ENCODE data around the gene CPNE2.
"Not testable (repeated sequence)": the region's sequence is repeated elsewhere in the genome, so short reads cannot be mapped to it uniquely, and the experiment has no call there.

CPNE2 gene

DNA sequence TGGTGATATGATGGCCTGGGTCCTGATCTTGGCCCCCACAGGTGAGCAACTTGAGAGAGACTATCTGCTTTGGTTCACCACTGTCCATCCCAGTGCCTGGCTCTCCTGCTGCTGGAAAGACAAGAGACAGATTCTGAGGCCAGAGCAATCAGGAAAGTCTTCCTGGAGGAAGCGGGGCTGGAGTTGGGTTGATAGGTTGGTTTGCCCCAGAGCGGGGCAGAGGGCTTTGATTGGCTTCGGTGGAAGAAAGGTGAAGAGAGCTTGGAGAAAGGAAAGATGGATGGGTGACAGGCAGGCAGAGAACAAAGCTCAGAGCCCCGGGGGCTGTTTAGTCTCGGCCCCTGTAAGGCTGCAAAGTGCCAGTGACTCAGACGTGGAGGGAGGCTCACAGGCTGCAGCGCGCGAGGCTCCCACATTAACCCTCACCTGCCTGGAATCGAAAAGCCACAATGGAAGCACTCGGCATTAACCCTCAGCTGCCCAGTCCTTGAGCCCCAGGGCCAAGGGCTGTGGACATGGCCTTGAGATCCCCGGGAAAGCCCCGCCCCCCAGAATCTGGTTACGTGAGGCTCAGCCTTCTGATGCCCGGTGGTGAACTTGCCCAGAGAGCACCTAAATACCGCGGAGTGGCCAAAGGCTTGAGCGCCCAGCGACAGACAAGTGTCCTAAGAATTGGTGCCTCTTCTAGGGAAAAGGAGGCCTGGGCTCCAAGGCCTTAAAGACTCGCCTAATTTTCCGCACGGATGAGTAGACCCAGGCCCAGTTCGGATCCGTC lies 996 bp upstream of the CPNE2 start:
- Histone ChIP-seq H3K36me3 (ENCODE audit: insufficient read depth, low read length) (no peaks in the 10 kb centered on the region), H3K4me3 (ENCODE audit: low read length) (peak overlapping the region; percentile 86), H3K4me1 (ENCODE audit: control insufficient read depth, insufficient read depth, low read length) (peaks cover 16% of the 10 kb centered on the region)

DNA sequence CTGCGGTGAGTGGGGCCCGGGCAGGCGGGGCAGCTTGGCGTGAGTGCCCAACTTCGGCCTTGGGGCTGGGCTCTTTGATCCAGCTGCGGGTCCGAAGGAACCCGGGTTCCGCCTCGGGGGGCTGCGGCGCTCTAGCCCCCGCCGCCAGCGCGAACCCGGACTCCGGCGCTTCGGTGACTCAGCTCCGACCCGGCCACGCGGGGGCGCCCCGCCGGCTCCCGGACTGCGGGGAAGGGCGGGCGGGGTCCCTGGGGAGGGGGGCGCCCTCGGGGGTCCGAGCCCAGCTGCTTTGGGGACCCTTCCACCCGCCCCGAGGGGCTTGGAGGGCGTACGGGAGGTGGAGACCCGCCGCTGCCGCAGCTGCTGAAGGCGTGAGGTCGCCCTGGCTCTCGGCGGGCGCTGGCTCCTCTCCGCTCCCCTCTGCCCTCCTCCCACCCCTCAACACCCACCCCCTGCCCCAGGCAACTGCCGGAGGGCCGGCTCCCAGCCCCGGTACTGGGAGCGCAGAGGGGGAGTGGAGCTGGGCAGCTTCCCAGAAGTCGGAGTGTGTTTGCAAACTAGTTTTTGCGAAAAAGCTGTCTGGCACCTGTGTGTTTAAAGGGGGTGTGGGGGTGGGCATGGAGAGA lies 516 bp downstream of the CPNE2 start:
- Histone ChIP-seq H3K9me3 (replicated peaks; ENCODE audit: low read length) (no peaks in the 10 kb centered on the region), H3K4me2 (ENCODE audit: low read length) (peak overlapping the region; percentile 85), H3K4me1 (ENCODE audit: control insufficient read depth, insufficient read depth, low read length) (peaks cover 16% of the 10 kb centered on the region), H3K36me3 (ENCODE audit: insufficient read depth, low read length) (no peaks in the 10 kb centered on the region), H3K27me3 (ENCODE audit: control insufficient read depth, insufficient read depth, low read length) (peaks cover 5% of the 10 kb centered on the region), H3K4me3 (ENCODE audit: low read length) (peak overlapping the region; percentile 86), H3K9ac (ENCODE audit: low read depth, low read length) (peak overlapping the region; percentile 83)

More for the DNA sequence above, 996 bp upstream of the CPNE2 start:
- H3K27me3 ChIP-seq (ENCODE audit: control insufficient read depth, insufficient read depth, low read length), result peaks cover 5% of the 10 kb centered on the region
- H3K4me2 ChIP-seq (ENCODE audit: low read length), result peak overlapping the region; percentile 85
- no peaks in the 10 kb centered on the region for H3K9me3 ChIP-seq (replicated peaks; ENCODE audit: low read length)
- peak overlapping the region; percentile 83 for H3K9ac ChIP-seq (ENCODE audit: low read depth, low read length)

DNA sequence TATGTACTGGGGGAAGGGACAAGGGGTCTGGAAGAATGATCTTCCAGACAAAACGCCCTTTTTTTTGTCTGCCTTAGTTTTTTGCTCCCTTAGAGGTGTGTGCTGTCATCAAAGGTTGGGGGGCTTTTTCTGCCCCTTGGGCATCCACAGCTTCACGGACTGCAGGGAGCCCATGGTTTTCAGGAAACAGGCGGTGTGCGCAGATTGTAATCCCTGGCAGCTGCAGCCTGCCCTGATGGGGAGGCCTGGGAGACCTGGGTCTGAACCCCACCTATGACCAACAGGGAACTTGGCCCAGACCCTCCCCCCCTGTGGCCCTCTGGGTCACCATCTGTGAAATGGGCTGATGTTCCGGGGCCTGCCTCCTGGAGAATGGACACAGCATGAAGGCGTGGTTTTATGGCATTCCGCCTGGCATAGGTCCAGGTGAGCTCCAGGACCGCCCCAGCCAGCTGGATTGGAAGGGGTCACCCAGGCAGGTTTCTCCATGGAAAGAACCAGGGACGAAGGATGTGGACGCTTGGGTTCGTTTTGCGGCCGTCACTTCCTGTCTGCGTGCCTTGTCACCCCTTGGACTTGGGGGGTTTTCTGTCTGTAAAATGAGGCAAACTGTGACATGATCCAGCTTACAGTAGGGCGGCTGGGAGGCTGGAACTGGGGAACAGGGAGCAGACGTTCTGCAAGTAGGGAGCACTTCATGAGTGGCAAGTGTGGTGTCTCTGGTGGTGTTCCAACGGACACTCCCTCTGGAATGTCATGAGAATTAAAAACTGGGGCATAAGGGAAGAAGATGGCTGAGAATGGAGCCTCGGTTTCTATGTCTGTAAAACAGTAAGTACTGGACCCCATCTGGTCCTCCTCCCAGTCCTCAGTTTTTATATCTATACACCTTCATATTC lies 1.5 kb downstream of the CPNE2 start:
- H3K27me3 ChIP-seq (ENCODE audit: control insufficient read depth, insufficient read depth, low read length), result peaks cover 5% of the 10 kb centered on the region
- peak overlapping the region; percentile 85 for H3K4me2 ChIP-seq (ENCODE audit: low read length)
- H3K9ac ChIP-seq (ENCODE audit: low read depth, low read length), result no peak overlapping the region
- peaks cover 16% of the 10 kb centered on the region for H3K4me1 ChIP-seq (ENCODE audit: control insufficient read depth, insufficient read depth, low read length)
- H3K9me3 ChIP-seq (replicated peaks; ENCODE audit: low read length), result no peaks in the 10 kb centered on the region
- no peaks in the 10 kb centered on the region for H3K36me3 ChIP-seq (ENCODE audit: insufficient read depth, low read length)
- H3K4me3 ChIP-seq (ENCODE audit: low read length), result peak overlapping the region; percentile 86

DNA sequence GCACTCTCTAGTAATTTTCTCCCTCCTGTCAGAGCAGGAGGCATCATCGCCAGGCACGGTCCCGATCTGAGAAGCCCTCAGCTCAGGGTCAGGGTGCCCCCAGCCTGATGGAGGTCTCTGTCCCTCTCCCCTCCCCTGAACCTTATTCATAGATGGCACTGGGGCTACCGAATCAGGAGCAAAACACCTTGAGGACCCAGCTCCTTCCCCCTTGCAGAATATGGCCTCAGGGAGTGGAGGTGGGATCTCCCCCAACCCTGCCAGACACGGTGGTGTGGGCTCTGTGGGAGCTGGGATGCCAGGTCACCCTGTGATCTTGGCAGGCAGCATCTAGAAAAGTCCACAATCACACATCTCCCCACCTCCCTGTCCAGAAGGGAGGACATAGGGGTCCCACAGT lies 2.5 kb downstream of the CPNE2 start:
- Histone ChIP-seq H3K4me2 (ENCODE audit: low read length) (no peak overlapping the region), H3K4me1 (ENCODE audit: control insufficient read depth, insufficient read depth, low read length) (peaks cover 18% of the 10 kb centered on the region), H3K27me3 (ENCODE audit: control insufficient read depth, insufficient read depth, low read length) (no peaks in the 10 kb centered on the region), H3K9me3 (replicated peaks; ENCODE audit: low read length) (no peaks in the 10 kb centered on the region), H3K36me3 (ENCODE audit: insufficient read depth, low read length) (no peaks in the 10 kb centered on the region), H3K9ac (ENCODE audit: low read depth, low read length) (no peak overlapping the region), H3K4me3 (ENCODE audit: low read length) (no peak overlapping the region)

GRCh38 chr16:57096192-57096591 lies 3.8 kb downstream of the CPNE2 start:
- Histone ChIP-seq H3K27me3 (ENCODE audit: control insufficient read depth, insufficient read depth, low read length) (no peaks in the 10 kb centered on the region), H3K4me2 (ENCODE audit: low read length) (no peak overlapping the region), H3K9me3 (replicated peaks; ENCODE audit: low read length) (no peaks in the 10 kb centered on the region), H3K36me3 (ENCODE audit: insufficient read depth, low read length) (no peaks in the 10 kb centered on the region), H3K4me1 (ENCODE audit: control insufficient read depth, insufficient read depth, low read length) (peaks cover 24% of the 10 kb centered on the region), H3K9ac (ENCODE audit: low read depth, low read length) (no peak overlapping the region), H3K4me3 (ENCODE audit: low read length) (no peak overlapping the region)

DNA sequence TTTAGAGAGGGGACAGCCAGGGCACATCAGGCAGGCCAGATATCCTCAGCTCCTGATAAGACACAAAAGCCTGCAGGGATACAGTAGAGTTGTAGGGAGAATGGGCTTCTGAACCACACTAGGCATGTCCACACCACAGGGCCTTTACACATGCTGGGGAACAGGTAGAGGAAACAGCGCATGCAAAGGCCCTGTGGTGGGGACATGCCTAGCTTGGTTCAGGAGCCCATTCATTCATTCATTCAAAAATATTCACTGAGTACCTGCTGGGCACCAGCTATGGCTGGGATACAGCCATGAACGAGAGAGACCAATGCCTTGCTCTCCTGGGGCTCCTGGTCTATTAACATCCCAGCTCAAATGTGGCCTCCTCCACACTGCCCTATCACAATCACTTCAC lies 4.4 kb downstream of the CPNE2 start:
- no peak overlapping the region for H3K9ac ChIP-seq (ENCODE audit: low read depth, low read length)
- no peak overlapping the region for H3K4me2 ChIP-seq (ENCODE audit: low read length)
- H3K9me3 ChIP-seq (replicated peaks; ENCODE audit: low read length), result no peaks in the 10 kb centered on the region
- H3K36me3 ChIP-seq (ENCODE audit: insufficient read depth, low read length), result no peaks in the 10 kb centered on the region
- peaks cover 18% of the 10 kb centered on the region for H3K4me1 ChIP-seq (ENCODE audit: control insufficient read depth, insufficient read depth, low read length)
- H3K4me3 ChIP-seq (ENCODE audit: low read length), result no peak overlapping the region
- H3K27me3 ChIP-seq (ENCODE audit: control insufficient read depth, insufficient read depth, low read length), result no peaks in the 10 kb centered on the region

DNA sequence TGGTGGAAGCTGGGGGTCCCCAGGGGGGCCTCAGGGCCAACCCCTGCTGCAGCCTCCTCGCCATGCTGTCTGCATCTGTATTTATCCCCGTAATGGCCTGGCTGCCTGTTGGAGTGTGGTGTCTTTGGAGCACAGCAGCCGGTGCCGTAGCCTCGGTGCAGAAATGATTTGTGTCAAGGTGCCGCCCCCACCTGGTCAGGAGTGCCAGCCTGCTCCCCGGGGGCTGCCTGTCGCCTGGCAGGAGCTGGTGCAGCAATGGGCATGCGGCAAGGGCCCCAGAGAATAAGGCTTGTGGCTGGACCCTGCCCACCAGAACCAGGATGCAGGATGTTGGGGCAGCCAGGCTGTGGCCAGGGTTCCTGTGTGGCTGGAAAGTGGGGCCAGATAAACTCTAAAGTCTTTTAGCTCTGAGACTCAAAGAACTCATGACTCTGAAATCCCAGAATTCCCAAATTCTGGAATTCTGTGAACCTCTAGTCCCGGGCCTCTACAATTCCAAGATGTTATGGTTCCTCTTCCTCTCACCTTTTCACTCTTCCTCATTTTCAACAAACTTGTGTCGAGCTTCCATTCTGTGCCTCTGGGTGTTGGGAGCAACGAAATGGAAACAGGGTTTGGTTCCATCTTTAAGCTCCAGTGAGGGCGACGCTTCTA lies 5.9 kb downstream of the CPNE2 start:
- Histone ChIP-seq H3K4me1 (ENCODE audit: control insufficient read depth, insufficient read depth, low read length) (peaks cover 12% of the 10 kb centered on the region), H3K4me3 (ENCODE audit: low read length) (no peak overlapping the region), H3K36me3 (ENCODE audit: insufficient read depth, low read length) (no peaks in the 10 kb centered on the region), H3K4me2 (ENCODE audit: low read length) (no peak overlapping the region), H3K9ac (ENCODE audit: low read depth, low read length) (no peak overlapping the region), H3K9me3 (replicated peaks; ENCODE audit: low read length) (no peaks in the 10 kb centered on the region), H3K27me3 (ENCODE audit: control insufficient read depth, insufficient read depth, low read length) (no peaks in the 10 kb centered on the region)

DNA sequence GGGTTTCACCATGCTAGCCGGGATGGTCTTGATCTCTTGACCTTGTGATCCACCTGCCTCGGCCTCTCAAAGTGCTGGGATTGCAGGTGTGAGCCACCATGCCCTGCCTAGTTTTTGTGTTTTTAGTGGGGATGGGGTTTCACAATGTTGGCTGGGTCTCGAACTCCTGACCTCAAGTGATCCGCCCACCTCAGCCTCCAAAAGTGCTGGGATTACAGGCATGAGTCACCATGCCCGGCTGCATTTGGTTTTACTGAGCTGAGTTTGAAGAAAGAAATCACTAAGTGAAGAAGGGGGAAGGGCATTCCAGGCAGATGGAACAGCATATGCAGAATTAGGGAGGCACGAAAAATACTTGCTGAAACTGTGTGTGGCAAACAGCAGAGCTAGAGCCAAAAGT lies 7.6 kb downstream of the CPNE2 start:
- H3K9me3 ChIP-seq (replicated peaks; ENCODE audit: low read length); H3K27me3 ChIP-seq (ENCODE audit: control insufficient read depth, insufficient read depth, low read length); H3K36me3 ChIP-seq (ENCODE audit: insufficient read depth, low read length); H3K4me1 ChIP-seq (ENCODE audit: control insufficient read depth, insufficient read depth, low read length); H3K4me3 ChIP-seq (ENCODE audit: low read length); H3K9ac ChIP-seq (ENCODE audit: low read depth, low read length); H3K4me2 ChIP-seq (ENCODE audit: low read length): not testable (repeated sequence)

DNA sequence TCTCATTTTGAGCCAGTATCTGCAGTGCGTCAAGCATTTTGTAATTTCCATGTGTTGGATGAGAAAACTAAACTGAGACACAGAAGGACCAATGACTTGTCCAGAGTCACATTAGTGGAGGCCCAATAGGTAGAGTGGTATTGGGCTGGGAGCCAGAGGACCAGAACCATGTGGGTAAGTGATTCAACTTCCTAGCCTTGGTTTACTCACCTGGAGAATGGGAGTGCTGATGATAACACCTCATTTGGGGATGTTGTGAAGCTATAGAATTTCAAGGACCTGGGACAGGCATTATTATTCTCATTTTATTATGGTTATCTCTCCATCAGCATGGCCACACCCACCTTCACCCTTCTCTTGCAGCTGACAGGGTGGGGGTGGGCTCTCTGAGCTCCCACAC lies 8.1 kb downstream of the CPNE2 start:
- Histone ChIP-seq H3K27me3 (ENCODE audit: control insufficient read depth, insufficient read depth, low read length) (no peaks in the 10 kb centered on the region), H3K9me3 (replicated peaks; ENCODE audit: low read length) (no peaks in the 10 kb centered on the region), H3K4me2 (ENCODE audit: low read length) (no peak overlapping the region), H3K9ac (ENCODE audit: low read depth, low read length) (no peak overlapping the region), H3K4me1 (ENCODE audit: control insufficient read depth, insufficient read depth, low read length) (peaks cover 9% of the 10 kb centered on the region), H3K4me3 (ENCODE audit: low read length) (no peak overlapping the region), H3K36me3 (ENCODE audit: insufficient read depth, low read length) (no peaks in the 10 kb centered on the region)

DNA sequence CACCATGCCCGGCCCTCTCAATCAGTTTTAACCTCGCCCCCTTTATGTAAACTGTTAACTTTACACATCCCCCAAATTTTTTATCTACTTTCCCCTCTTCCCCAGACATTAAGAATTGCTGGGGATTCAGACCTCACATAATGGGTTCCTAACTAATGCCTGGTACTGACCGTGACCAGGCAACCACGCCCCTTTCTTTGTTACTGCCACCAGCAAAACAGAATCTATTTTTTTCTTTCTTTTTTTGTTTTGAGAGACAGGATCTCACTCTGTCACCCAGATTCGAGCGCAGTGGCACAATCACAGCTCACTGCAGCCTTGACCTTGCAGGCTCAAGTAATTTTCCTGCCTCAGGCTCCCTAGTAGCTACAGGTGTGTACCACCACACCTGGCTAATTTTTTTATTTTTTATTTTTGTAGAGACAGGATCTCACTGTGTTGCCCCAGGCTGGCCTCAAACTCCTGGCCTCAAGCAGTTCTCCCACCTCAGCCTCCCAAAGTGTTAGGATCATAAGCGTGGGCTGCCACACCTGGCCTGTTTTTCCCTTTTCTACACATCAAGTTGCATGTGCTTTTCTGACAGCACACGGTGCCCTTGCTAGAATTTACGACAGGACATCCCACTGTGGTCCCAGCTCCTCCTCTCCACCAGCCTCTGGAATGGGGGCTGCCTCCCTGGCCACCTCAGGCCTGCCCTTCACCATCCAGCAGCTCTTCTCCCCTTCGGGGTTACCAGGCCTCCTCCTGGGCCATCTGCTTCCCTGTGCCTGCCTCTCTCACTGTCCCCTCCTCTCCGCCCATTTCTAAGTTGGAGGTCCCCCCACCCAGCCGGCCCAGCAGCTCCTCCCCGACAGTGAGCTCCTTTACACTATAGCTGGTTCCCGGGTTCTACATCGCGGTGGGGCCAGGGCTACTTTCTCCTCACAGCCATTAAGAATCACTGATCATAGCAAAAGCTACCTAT lies 10.8 kb downstream of the CPNE2 start:
- Histone ChIP-seq H3K4me2 (ENCODE audit: low read length) (no peak overlapping the region), H3K9me3 (replicated peaks; ENCODE audit: low read length) (no peaks in the 10 kb centered on the region), H3K4me1 (ENCODE audit: control insufficient read depth, insufficient read depth, low read length) (peaks cover 12% of the 10 kb centered on the region), H3K9ac (ENCODE audit: low read depth, low read length) (no peak overlapping the region), H3K4me3 (ENCODE audit: low read length) (no peak overlapping the region), H3K27me3 (ENCODE audit: control insufficient read depth, insufficient read depth, low read length) (no peaks in the 10 kb centered on the region), H3K36me3 (ENCODE audit: insufficient read depth, low read length) (no peaks in the 10 kb centered on the region)

Data from skeletal muscle satellite cell (primary cell).